SK-N-SH (cell line): Measurements from ENCODE around the gene DCAF16. TPM values are rescaled to one million over a fixed set of nuclear protein-coding genes. Genes with fewer than 3 reads are reported as not detected.

Experiments used
- CTCF ChIA-PET: fragments of 300-600, 350-600 bp; formaldehyde crosslinking; extraction: SDS; loops from one replicate; lab custom pipeline; 2021; lab: Yijun Ruan, JAX
- POLR2A ChIA-PET: fragments of 350-600 bp; sonication (Branson Sonifier 250); formaldehyde crosslinking; extraction: SDS; loops from one replicate; lab custom pipeline; 2020; ENCODE audit warnings: antibody characterized with exemption, inconsistent platforms; lab: Yijun Ruan, JAX
- DNase-seq: peaks from one replicate; pipeline ENCODE4 v3.0.0; 2012
- H2AFZ ChIP-seq: fragments of 200-600 bp; sonication (generic); 2 replicates; pipeline ENCODE4 v1.8.1; 2016; ENCODE audit warnings: antibody characterized with exemption, mild to moderate bottlenecking, low read depth
- H3F3A ChIP-seq: fragments of 200-600 bp; sonication (generic); replicated peaks from 2 replicates; pipeline ENCODE3; 2016; ENCODE audit warnings: antibody characterized with exemption, mild to moderate bottlenecking; ENCODE audit not compliant: insufficient read depth
- H3K27ac ChIP-seq, 2 experiments: fragments of 200-500 bp in 1 of 2; fragments of 200-600 bp in 1 of 2; sonication (Bioruptor generic) in 1 of 2; sonication (generic), shearing (Covaris generic) in 1 of 2; 2 replicates each; pipeline versions ENCODE4 v1.5.1 to v1.6.1; 2014 to 2016; ENCODE audit warnings: low read depth in 2 of 2, inconsistent platforms in 1 of 2, low read length in 1 of 2, mild to moderate bottlenecking in 1 of 2, mixed read lengths in 1 of 2
- H3K27me3 ChIP-seq: fragments of 200-600 bp; sonication (generic), shearing (Covaris generic); 2 replicates; pipeline ENCODE4 v1.6.1; 2016; ENCODE audit warnings: mixed run types; ENCODE audit not compliant: insufficient read depth
- H3K36me3 ChIP-seq, 2 experiments: fragments of 200-500 bp in 1 of 2; fragments of 200-600 bp in 1 of 2; sonication (Bioruptor generic) in 1 of 2; sonication (generic) in 1 of 2; replicated peaks in 1 of 2; 2 replicates each; pipeline versions ENCODE3 to v1.5.1; 2014 to 2016; ENCODE audit warnings: low read length in 1 of 2, mild to moderate bottlenecking in 1 of 2; ENCODE audit not compliant: insufficient read depth in 2 of 2, control insufficient read depth in 1 of 2
- H3K4me1 ChIP-seq, 2 experiments: fragments of 200-500 bp in 1 of 2; fragments of 200-600 bp in 1 of 2; sonication (Bioruptor generic) in 1 of 2; sonication (generic), shearing (Covaris generic) in 1 of 2; 2 replicates each; pipeline versions ENCODE4 v1.5.1 to v1.6.1; 2014 to 2016; ENCODE audit warnings: low read depth in 1 of 2, low read length in 1 of 2, mixed run types in 1 of 2; ENCODE audit not compliant: insufficient read depth in 2 of 2, control insufficient read depth in 1 of 2
- H3K4me2 ChIP-seq: fragments of 200-600 bp; sonication (generic), shearing (Covaris generic); 2 replicates; pipeline ENCODE4 v1.6.1; 2017; ENCODE audit warnings: mixed run types
- H3K4me3 ChIP-seq, 2 experiments: fragments of 200-500 bp in 1 of 2; fragments of 200-600 bp in 1 of 2; sonication (Bioruptor generic) in 1 of 2; sonication (generic), shearing (Covaris generic) in 1 of 2; 2 replicates each; pipeline versions ENCODE4 v1.5.1 to v1.8.1; 2014 to 2016; ENCODE audit warnings: low read depth in 2 of 2, inconsistent platforms in 1 of 2, low read length in 1 of 2, mild to moderate bottlenecking in 1 of 2, mixed read lengths in 1 of 2, moderate library complexity in 1 of 2
- H3K79me2 ChIP-seq: fragments of 200-600 bp; sonication (generic); 2 replicates; pipeline ENCODE4 v1.8.1; 2017; ENCODE audit warnings: mild to moderate bottlenecking; ENCODE audit not compliant: insufficient read depth
- H3K9ac ChIP-seq: fragments of 200-600 bp; sonication (generic); 2 replicates; pipeline ENCODE4 v1.6.1; 2017; ENCODE audit warnings: mixed run types
- H3K9me2 ChIP-seq: fragments of 200-600 bp; sonication (generic); 2 replicates; pipeline ENCODE4 v1.6.1; 2017; ENCODE audit warnings: mixed run types
- H3K9me3 ChIP-seq: fragments of 200-600 bp; sonication (generic); 2 replicates; pipeline ENCODE4 v1.6.1; 2017; ENCODE audit warnings: mixed run types, mild to moderate bottlenecking, moderate library complexity
- H4K20me1 ChIP-seq: fragments of 200-600 bp; sonication (generic); 2 replicates; pipeline ENCODE4 v1.6.1; 2017; ENCODE audit warnings: mild to moderate bottlenecking, mixed run types; ENCODE audit not compliant: insufficient read depth
- CHD2 ChIP-seq: fragments of 150-350 bp; IDR thresholded peaks from 2 replicates; pipeline ENCODE4 v1.6.1; 2018; ENCODE audit warnings: low read length; ENCODE audit not compliant: partially characterized antibody
- FOXM1 ChIP-seq: IDR thresholded peaks from 2 replicates; pipeline ENCODE4 v1.4.0; 2012; ENCODE audit warnings: low read depth, mild to moderate bottlenecking
- GABPA ChIP-seq: IDR thresholded peaks from 2 replicates; pipeline ENCODE4 v1.4.0; 2012; ENCODE audit warnings: low read depth, mild to moderate bottlenecking
- MXI1 ChIP-seq: IDR thresholded peaks from 2 replicates; pipeline ENCODE4 v1.6.1; 2012; ENCODE audit warnings: mild to moderate bottlenecking, low read depth, low read length, improper control_type of control experiment
- NFIC ChIP-seq: IDR thresholded peaks from 2 replicates; pipeline ENCODE4 v1.4.0; 2012; ENCODE audit warnings: borderline replicate concordance
- RFX5 ChIP-seq: IDR thresholded peaks from 2 replicates; pipeline ENCODE4 v1.6.1; 2012; ENCODE audit warnings: mild to moderate bottlenecking, improper control_type of control experiment, low read length
- SIN3A ChIP-seq: IDR thresholded peaks from 2 replicates; pipeline ENCODE4 v1.6.1; 2012; ENCODE audit warnings: low read depth, mild to moderate bottlenecking, low read length, moderate library complexity, borderline replicate concordance
- SMC3 ChIP-seq: IDR thresholded peaks from 2 replicates; pipeline ENCODE4 v1.6.1; 2012; ENCODE audit warnings: low read depth, low read length, improper control_type of control experiment
- YY1 ChIP-seq: IDR thresholded peaks from 2 replicates; pipeline ENCODE4 v1.4.0; 2012; ENCODE audit warnings: low read depth, mild to moderate bottlenecking
- WGBS: methylation state at CpG from one replicate; pipeline ENCODE4 v1.1.6; 2017; ENCODE audit warnings: low lambda C conversion rate; 5-methylcytosine and 5-hydroxymethylcytosine counted together
- polyA plus RNA-seq, 3 experiments: library from polyadenylated mRNA; depleted of rRNA; stranded (reverse); fragments of >200 nt; gene quantifications; 2 replicates each; pipeline ENCODE4 v1.2.3, GENCODE V29; 2012
- TF ChIP-seq, protein P1 (sequence below): IDR thresholded peaks from 2 replicates; pipeline ENCODE4 v1.4.0; 2012; ENCODE audit warnings: low read depth, borderline replicate concordance
- TF ChIP-seq, protein P2 (sequence below): fragments of 150-350 bp; IDR thresholded peaks from 2 replicates; pipeline ENCODE4 v1.6.1; 2016; ENCODE audit warnings: mild to moderate bottlenecking, low read depth, low read length
- TF ChIP-seq, protein P3 (sequence below): IDR thresholded peaks from 2 replicates; pipeline ENCODE4 v1.4.0; 2012; ENCODE audit warnings: low read depth, borderline replicate concordance
- TF ChIP-seq, protein P4 (sequence below): fragments of 200-600 bp; sonication (generic); IDR thresholded peaks from 2 replicates; pipeline ENCODE4 v1.6.1; 2017; ENCODE audit warnings: antibody characterized with exemption, mild to moderate bottlenecking, moderate library complexity

DCAF16 gene
- polyA plus RNA-seq, 1 of the 3 experiments (the other 2 are of a cell fraction), result 23.5 TPM

DNA sequence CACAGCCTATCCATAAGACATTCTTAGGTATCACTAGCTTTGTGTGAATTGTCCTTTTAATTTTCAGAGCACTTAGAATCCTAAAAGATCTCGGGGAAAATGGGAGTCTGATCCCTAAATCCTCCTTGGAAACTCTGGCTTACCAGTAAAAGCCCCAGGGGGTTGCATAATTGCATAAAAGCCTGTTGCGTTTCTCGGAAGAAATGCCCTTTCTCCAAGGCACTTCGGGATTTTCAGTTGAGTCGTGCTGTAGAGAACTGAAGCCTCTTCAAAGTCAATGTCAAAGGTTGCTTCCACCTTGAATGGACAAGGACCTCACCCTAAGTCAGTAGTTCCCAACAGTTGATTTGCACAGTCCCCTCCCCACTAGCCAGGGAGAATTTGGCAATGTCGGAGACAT, 49.9 kb downstream of the DCAF16 start:
- no peaks in the 10 kb centered on the region; the same call in 1 of the 2 replicates for H3K27me3 ChIP-seq
- H4K20me1 ChIP-seq, result no peaks in the 10 kb centered on the region
- no peak for DNase-seq
- no peaks in the 10 kb centered on the region for H3K36me3 ChIP-seq
- no peaks in the 10 kb centered on the region; a peak in 1 of 4 replicates for H3K4me1 ChIP-seq
- no peaks in the 10 kb centered on the region for H3F3A ChIP-seq
- H3K9me2 ChIP-seq, result no peaks in the 10 kb centered on the region
- no peak overlapping the region for H3K4me3 ChIP-seq
- ChIA-PET CTCF (interaction anchor here (1.5 kb wide), 1 partner anchor 15 kb away, joined by 3 read pairs; no protein-coding TSS in a partner anchor), POLR2A (no interaction called here)
- H3K27ac ChIP-seq, result no peak overlapping the region
- no peaks in the 10 kb centered on the region for H3K79me2 ChIP-seq
- no peak overlapping the region for H3K4me2 ChIP-seq
- no peaks in the 10 kb centered on the region for H3K9me3 ChIP-seq
- TF ChIP-seq, protein P1, sequence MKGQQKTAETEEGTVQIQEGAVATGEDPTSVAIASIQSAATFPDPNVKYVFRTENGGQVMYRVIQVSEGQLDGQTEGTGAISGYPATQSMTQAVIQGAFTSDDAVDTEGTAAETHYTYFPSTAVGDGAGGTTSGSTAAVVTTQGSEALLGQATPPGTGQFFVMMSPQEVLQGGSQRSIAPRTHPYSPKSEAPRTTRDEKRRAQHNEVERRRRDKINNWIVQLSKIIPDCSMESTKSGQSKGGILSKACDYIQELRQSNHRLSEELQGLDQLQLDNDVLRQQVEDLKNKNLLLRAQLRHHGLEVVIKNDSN, result no peak
- TF ChIP-seq SMC3 (no peak), CHD2 (no peak), GABPA (no peak), MXI1 (no peak), SIN3A (no peak), FOXM1 (no peak), NFIC (no peak), RFX5 (no peak), YY1 (no peak)
- TF ChIP-seq, protein P2, sequence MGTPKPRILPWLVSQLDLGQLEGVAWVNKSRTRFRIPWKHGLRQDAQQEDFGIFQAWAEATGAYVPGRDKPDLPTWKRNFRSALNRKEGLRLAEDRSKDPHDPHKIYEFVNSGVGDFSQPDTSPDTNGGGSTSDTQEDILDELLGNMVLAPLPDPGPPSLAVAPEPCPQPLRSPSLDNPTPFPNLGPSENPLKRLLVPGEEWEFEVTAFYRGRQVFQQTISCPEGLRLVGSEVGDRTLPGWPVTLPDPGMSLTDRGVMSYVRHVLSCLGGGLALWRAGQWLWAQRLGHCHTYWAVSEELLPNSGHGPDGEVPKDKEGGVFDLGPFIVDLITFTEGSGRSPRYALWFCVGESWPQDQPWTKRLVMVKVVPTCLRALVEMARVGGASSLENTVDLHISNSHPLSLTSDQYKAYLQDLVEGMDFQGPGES, result no peak
- TF ChIP-seq, protein P3, sequence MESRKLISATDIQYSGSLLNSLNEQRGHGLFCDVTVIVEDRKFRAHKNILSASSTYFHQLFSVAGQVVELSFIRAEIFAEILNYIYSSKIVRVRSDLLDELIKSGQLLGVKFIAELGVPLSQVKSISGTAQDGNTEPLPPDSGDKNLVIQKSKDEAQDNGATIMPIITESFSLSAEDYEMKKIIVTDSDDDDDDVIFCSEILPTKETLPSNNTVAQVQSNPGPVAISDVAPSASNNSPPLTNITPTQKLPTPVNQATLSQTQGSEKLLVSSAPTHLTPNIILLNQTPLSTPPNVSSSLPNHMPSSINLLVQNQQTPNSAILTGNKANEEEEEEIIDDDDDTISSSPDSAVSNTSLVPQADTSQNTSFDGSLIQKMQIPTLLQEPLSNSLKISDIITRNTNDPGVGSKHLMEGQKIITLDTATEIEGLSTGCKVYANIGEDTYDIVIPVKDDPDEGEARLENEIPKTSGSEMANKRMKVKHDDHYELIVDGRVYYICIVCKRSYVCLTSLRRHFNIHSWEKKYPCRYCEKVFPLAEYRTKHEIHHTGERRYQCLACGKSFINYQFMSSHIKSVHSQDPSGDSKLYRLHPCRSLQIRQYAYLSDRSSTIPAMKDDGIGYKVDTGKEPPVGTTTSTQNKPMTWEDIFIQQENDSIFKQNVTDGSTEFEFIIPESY, result no peak
- TF ChIP-seq, protein P4, sequence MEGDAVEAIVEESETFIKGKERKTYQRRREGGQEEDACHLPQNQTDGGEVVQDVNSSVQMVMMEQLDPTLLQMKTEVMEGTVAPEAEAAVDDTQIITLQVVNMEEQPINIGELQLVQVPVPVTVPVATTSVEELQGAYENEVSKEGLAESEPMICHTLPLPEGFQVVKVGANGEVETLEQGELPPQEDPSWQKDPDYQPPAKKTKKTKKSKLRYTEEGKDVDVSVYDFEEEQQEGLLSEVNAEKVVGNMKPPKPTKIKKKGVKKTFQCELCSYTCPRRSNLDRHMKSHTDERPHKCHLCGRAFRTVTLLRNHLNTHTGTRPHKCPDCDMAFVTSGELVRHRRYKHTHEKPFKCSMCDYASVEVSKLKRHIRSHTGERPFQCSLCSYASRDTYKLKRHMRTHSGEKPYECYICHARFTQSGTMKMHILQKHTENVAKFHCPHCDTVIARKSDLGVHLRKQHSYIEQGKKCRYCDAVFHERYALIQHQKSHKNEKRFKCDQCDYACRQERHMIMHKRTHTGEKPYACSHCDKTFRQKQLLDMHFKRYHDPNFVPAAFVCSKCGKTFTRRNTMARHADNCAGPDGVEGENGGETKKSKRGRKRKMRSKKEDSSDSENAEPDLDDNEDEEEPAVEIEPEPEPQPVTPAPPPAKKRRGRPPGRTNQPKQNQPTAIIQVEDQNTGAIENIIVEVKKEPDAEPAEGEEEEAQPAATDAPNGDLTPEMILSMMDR, result no peak
- H2AFZ ChIP-seq, result no peak overlapping the region
- no peak overlapping the region for H3K9ac ChIP-seq
- 56% methylated on average over 5 of the region's 6 CpGs for whole genome bisulfite sequencing
